AG09309 (cell line): ENCODE results near the gene NPVF.

Source experiments
- DNase-seq: peaks from one replicate; pipeline ENCODE4 v3.0.0-alpha.2; 2010; ENCODE audit warnings: low read depth
- H3K4me3 ChIP-seq: 2 replicates; pipeline ENCODE4 v1.5.1; 2011; ENCODE audit warnings: mild to moderate bottlenecking, low read depth, low read length, moderate library complexity; ENCODE audit not compliant: control insufficient read depth
- CTCF ChIP-seq: IDR thresholded peaks from 2 replicates; pipeline ENCODE4 v1.5.1; 2011; ENCODE audit warnings: mild to moderate bottlenecking, low read depth, low read length, inconsistent platforms; ENCODE audit not compliant: insufficient read depth, control insufficient read depth; ENCODE audit errors: missing control alignments

Gene NPVF

GRCh38 chr7:25249772-25250171 is 21.5 kb upstream of the NPVF start:
- TF ChIP-seq CTCF, result no peak
- no peak for DNase-seq
- H3K4me3 ChIP-seq, result no peak overlapping the region

GRCh38 chr7:25246306-25246705 is 18.0 kb upstream of the NPVF start:
- DNase-seq, result no peak
- no peak for TF ChIP-seq CTCF
- H3K4me3 ChIP-seq, result no peak overlapping the region

- DNase-seq, result no peak
- TF ChIP-seq CTCF, result no peak
- no peak overlapping the region for H3K4me3 ChIP-seq
Observed at GRCh38 chr7:25244254-25245033, 16.2 kb upstream of the NPVF start.

GRCh38 chr7:25242678-25243077 is 14.4 kb upstream of the NPVF start:
- H3K4me3 ChIP-seq, result no peak overlapping the region
- no peak for DNase-seq
- TF ChIP-seq CTCF, result no peak

- no peak overlapping the region for H3K4me3 ChIP-seq
- TF ChIP-seq CTCF, result no peak
- DNase-seq, result no peak
Observed at GRCh38 chr7:25240896-25241295, 12.6 kb upstream of the NPVF start.

GRCh38 chr7:25240340-25240739 is 12.1 kb upstream of the NPVF start:
- no peak for DNase-seq
- H3K4me3 ChIP-seq, result no peak overlapping the region
- TF ChIP-seq CTCF, result no peak

- no peak for TF ChIP-seq CTCF
- no peak for DNase-seq
- no peak overlapping the region for H3K4me3 ChIP-seq
Observed at GRCh38 chr7:25239888-25240287, 11.6 kb upstream of the NPVF start.
